ENCODE results near the gene ESX1. TPM values are rescaled to one million over a fixed set of nuclear protein-coding genes. Genes with fewer than 3 reads are reported as not detected.

ESX1 gene
- total and polyA plus RNA-seq, 2 of the 8 experiments (the other 6 are each of a cell fraction or from before 2014, with no cell fraction given), result not detected

- TF ChIP-seq CHD7 (IDR thresholded peaks at IDR 0.05; ENCODE audit: insufficient replicate concordance, low read length) (no peak), CTCF (IDR thresholded peaks at IDR 0.05; ENCODE audit: control extremely low read depth in 1 of 3, insufficient read depth in 1 of 3, low read depth in 1 of 3, low read length in 3 of 3) (peak in 2 of 3 experiments; percentile 24 to 37; a peak in 2 of 4 replicates), POLR2A (IDR thresholded peaks at IDR 0.05; ENCODE audit: control extremely low read depth in 1 of 2, low read depth in 2 of 2, low read length in 2 of 2) (no peak), EP300 (IDR thresholded peaks at IDR 0.05; ENCODE audit: borderline replicate concordance in 1 of 2, low read depth in 2 of 2, low read length in 2 of 2) (no peak), TCF12 (IDR thresholded peaks at IDR 0.05; ENCODE audit: low read depth, low read length) (no peak)
These were observed 929 bp downstream of the ESX1 start (continued) for GRCh38 chrX:104253567-104254441.

Measured in H1 (cell line).